GM19328 (cell line): Measurements from ENCODE around the gene DCAF5.
"Not testable (repeated sequence)": the region's sequence is repeated elsewhere in the genome, so short reads cannot be mapped to it uniquely, and the experiment has no call there.

ENCODE experiments used
- ATAC-seq: cut with Tn5 transposase; IDR thresholded peaks from one replicate; pipeline ENCODE4 v1.9.1; 2021; ENCODE audit warnings: mild to moderate bottlenecking, moderate library complexity; ENCODE audit not compliant: unreplicated experiment

The DCAF5 gene

DNA sequence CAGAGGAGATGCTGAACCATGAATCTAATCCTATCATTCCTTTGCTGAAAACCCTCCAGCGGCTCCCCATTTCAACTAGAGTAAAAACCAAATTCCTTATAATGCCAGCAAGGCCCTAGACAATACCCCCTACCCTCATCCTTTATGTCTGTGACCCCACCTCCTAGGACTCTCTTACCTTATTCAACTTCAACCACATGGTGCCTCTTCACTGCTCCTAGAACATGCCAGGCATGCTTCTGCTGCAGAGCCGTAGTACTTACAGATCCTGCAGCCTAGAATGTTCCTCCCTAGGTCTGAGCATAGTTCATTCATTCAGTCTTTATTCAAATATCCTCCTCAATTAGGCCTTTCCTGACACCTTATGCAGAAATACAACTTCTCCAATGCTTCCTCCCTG lies 54.9 kb downstream of the DCAF5 start:
- ATAC-seq, result no peak

DNA sequence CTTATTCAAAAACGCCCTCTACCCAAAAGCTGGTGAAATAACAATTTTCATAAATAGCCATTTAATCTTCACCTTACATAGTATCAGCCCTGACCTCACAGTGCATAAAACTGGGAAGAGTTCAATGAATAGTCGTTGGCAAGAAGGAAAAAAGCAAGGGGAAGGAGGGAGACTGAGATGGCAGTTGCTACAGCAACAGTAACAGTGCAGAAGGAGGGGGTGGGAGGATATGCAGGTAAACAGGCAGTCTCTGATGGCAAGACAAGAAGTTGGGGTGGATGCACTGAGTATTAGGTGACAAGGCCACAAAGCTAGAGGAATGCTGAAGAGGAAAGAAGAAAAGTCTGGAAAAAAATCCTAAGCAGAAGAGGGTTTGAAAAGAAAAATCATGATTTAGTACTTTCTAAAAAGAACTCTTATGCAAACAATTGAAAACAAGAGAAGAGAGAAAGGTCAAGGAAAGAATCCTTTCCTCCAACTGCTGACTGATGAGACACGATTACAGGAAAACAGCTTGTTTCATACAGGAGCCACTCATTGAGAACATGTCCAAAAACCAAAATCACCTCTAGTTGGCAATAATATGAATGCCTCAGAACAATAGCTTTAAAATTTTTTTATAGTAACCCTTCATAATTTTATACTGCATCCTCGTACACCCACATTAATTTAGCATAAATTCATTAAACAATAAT lies 56.0 kb downstream of the DCAF5 start:
- ATAC-seq, result no peak

DNA sequence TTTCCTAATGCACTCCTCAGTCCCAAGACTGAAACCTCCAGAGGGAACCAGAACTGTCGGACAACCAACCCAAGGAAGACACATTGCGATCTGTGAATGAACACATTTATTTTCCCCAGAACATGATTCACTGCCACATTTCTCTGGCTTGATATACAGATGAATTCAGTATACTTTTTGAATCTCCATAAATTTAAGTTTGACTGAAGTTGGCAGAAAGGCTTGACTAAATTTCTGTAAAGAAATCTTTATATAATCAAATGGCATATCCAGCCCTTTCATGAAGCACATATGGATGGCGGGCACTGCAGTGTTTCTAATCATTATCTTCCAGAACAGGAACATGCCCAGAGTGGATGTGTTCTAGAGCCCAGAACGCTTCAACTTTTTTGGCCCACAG lies 56.7 kb downstream of the DCAF5 start:
- no peak for ATAC-seq

DNA sequence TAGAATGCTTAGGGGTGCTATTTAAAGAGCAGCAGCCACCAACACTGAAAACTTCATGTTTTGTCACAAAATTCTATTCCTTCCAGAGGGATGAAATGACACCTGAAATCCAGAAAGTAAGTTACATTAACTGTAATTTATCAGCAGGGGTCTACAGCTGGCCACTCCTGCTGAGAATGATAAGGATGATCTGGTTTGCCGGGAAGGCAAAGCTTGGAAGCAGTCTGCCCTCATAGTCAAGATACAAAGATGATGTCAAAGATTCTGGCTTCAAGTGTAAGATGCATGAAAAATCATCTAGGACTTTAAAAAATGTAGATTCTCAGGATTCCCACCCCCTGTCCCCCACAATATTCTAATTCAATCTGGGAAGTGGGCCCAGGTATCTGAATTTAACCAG lies 58.4 kb downstream of the DCAF5 start:
- ATAC-seq, result no peak

DNA sequence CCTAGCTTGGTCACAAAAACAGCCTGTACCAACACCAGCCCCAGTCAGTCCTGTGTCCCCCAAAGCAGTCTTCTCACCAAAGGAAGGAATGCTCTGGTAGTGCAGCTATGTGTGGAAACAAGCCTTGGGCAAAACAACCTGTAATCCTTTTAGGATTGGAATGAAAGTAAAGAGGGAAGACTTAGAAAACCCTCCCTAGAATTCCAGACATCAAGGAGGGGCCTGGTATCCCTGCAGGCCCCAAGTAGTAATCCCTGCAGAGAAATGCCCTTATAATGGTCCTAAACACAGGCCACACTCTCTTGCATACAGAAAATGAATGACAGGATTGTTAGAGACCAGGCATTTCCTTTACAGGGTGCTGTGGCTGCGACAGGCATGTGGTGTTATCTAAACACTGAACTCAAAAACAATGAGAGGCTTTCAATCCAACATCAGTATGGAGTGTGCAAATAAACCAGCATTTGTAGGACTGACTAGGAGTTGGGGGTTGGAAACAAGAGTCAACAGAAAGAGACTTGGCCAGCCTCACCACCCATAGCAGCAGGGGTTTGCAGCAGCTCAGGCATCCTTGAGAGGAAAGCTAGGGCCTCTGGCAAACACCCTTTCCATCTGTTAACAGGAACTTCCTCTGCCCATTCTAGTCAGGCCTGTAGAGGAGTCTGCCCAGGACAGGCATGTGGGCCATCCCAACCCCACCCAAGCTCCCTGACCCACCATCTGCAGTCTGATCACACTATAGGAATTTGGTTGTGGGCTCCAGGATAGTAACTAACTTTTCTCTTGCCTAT lies 59.1 kb downstream of the DCAF5 start:
- ATAC-seq, result no peak

DNA sequence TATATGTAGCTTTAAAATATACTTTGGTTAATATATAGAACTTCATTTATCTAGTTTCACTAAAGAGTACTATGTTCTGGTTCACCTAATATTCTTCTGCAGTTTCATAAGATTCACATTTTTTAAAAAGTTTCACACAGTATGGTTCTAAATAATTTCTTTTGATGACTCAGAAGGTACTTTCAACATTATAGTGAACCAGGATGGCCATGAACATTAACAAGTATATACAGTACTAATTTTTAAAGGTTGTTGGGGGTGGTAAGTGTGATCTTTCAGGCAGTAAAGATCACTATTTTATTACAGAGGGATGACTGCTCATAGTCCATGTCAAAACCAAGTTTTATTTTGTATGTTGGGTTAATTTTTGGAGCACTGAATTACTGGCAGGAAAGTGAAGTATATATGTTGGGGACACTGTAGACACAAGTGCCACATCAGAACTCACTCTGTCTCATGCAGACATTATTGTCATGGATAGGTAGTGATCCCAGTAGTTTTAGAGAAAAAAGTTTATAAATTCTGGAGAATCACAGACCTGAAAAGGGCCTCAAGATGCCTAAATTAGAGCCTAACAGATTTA lies 60.0 kb downstream of the DCAF5 start:
- ATAC-seq, result no peak

DNA sequence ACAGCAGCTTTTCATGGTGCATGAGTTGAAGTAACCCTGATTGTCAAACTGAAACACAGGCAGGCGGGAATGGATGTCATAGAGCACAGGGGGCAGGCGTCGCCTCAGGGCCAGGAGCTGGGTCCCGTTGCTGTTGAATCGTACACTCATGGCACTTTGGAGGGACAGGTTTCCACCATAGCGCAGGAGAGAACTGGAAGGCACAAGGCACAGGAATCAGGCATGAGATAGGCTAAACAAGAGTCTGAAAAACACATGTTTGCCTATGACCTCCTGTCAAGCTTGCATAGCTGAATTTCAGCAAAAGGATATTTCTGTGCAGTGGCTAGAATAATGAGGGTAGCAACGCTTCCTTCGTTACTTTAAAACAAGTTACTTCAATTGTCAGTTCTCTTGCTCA lies 61.2 kb downstream of the DCAF5 start:
- no peak for ATAC-seq

DNA sequence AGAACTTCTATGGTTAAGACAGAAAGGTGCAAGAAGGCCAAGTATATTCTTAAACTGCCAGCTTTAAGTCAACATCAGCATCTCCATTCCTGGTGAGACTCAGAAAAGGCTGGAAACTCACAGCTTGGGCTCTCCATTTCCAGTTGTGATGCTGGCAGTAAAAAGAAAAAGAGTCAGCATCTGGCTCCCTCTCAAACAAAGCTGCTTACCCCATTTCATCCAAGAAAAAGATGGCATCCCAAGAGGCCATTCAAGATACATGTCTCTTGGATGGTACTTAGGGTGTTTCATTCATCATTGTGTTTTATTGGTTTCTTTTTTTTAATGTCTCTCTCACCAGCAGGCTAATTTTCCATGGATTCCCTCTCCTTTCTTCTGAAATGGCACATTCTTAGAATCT lies 61.9 kb downstream of the DCAF5 start:
- no peak for ATAC-seq

DNA sequence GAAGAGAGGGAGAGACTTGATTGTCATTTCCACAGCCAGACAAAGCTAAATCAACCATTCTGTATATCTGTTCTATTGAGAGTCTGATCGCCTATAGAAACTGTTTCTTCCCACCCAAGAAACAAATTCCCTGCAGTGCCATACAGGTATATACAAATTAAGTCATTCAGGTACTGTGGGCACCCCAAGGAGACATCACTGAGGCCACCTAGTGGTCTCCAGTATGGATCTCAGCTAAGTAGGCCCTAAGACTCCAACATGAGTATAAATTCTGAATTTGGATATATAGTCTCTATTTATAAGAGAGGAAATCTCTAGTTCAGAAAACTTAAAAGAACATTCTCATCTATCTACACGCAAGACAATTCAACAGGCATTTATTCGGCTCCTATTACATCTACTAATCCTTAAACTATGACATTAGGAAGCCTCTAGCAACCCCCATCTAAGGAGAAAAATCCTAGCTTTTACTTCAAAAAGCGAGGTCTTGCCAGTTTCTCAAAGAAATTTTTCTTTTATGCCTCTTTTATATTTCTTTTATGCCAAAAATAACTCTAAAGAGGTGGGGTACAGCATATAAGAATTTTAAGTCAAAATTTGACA lies 62.6 kb downstream of the DCAF5 start:
- ATAC-seq, result no peak

DNA sequence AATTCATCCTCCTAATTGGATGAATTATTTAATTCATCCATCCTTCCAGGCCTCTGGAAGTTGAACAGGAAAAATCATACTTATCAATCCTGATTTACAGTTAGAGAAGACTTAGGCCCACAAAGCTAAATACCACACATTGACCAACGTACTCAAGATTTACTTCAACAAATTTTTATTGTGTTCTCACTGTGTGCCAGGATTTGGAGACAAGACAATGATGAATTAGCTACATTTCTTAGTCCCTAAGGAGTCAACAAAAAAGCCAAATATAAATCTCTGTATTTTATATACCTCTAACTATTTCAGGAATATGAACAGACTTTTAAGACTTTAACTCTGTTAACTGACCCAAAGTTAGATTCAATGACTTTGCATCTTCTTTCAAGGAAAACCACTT lies 63.9 kb downstream of the DCAF5 start:
- ATAC-seq, result no peak

DNA sequence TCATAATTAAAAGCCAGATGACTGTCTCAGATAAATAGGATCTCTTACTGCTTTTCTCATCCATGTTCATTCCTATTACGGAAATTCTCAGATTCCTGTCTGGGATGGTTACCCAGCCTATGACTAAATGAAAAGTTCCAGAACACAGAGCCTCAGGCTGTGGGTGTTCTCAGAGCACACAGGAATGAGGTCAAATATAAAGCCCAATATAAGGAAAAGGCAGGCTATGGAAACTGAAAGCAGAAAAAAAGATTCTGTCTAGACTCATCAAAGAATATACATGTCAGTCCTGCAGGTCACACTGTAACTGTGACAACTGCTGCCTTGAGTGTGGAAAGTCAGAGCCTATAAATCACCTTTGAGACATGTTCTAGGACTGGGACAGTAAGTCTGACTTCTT lies 64.3 kb downstream of the DCAF5 start:
- no peak for ATAC-seq

DNA sequence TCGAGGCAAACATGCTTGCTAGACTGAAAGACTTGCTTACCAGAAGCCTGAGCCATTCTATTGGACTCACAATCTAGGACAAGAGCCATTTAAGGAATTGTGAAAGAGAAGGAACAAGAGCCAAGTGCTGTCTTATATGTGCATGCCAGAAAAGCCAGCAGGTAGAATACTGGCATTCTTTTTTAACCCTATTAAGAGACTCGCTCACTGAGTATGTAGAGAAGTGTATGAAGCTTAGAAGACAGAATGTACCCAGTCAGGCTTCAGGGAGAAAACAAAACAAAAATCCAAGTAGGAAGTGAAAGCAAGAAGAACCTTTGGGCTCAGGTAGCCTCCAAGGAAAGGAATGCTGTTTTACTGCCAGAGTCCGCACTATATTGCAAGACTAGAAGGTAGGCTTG lies 65.9 kb downstream of the DCAF5 start:
- ATAC-seq, result no peak

DNA sequence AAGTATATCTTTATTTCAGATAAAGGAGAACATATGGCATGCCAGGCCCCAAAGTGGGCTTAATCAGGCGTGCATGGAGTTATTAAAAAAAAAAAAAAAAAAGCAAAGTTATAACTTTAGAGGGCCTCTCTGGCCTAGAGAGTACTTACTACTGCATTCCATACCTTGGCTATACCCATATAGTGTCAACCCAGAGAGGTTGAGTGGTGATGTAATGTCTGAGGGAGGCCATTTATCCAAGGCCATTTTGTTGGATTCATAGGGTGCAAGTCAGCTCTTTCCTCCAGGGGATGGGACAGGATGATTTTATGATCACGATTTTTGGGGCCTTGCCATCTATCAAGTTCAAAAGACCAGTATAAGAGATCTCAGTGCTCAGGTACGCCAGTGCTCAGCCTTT lies 66.4 kb downstream of the DCAF5 start:
- no peak for ATAC-seq

DNA sequence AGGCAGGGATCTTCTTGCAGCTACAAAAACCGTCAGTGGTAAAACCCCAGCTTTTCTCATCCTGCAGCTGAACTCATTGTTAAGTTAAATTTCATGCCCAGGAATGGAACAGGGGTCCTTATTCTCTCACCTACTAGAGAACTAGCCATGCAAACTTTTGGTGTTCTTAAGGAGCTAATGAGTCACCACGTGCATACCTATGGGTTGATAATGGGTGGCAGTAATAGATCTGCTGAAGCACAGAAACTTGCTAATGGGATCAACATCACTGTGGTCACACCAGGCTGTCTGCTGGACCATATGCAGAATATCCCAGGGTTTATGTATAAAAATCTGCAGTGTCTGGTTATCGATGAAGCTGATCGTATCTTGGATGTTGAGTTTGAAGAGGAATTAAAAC lies 68.9 kb downstream of the DCAF5 start:
- ATAC-seq, result no peak

DNA sequence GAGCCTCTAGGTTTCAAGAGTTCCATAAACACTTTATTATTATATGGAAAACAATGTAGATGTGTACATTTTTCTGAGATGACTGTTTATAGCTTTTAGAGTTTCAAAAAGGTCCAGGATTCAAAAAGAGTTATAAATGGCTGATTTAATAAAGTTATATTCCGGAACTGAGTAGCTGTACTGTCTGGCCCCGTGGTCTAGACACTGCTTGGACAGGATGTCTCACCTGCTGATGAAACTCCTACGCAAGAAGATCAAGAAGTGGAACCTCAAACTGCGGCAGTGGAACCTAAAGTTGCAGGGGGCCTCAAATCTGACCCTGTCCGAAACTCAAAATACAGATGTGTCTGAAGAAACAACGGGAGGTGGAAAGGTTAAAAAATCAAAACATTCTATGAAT lies 69.7 kb downstream of the DCAF5 start:
- ATAC-seq, result no peak

DNA sequence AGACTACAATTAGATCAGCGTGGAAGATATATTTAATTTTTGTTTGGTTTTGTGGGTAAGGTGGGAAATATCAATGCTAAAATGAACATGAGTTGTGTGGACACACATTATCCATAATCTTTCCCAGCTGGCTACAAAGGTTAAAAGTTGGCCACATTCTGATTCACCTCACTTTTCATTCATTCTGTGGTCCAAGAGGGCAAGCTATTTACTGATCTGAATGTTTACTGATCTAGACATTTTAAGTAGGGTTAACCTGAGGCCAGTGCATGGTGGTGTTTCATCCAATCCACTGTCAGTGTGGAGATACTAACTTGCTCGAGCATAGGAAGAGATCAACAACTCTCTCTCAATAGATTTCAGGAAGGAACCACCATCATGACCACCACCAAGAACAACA lies 71.6 kb downstream of the DCAF5 start:
- ATAC-seq, result no peak

DNA sequence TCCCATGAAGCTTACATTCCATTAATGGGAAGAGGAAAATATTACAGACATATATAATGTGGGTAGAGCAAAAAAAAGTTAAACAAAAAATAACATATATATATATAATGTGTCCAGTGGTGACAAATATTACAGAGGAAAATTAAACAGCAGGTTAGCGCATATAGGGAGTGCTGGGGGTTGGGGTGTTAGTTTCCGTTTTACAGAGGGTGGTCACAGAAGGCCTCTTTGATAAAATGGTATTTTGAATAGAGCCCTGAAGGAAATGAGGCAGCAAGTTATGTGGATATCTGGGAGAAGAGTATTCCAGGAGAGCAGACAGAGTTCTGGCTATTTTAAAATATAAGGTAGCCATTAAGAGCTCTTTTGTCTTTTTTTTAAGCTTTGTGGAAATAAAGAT lies 73.2 kb downstream of the DCAF5 start:
- ATAC-seq, result no peak

DNA sequence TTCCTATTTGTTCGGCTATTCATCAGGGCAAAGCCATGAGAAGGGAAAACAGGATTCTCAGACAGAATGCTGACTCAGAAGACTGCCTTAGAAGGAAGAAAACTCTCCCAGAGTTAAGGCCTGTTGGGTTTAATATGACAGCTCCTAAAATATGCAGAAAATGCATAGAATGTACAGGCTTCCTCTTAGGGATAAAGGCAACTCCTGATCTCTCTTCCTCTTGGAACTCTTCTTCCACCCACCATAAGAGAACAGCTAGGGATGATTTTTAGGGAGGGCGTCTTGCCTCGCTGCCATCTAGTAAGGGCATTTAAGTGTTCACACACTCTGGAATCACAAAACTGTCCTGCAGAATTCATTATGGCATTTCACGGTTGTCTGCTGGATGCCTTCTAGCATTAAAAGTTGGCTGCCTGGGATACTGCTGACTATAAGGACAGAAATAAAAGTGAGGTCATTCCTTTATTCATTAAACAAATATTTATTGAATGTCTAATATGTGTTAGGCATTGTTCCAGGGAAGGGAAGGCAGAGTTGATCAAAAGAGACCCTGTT lies 73.7 kb downstream of the DCAF5 start:
- no peak for ATAC-seq

DNA sequence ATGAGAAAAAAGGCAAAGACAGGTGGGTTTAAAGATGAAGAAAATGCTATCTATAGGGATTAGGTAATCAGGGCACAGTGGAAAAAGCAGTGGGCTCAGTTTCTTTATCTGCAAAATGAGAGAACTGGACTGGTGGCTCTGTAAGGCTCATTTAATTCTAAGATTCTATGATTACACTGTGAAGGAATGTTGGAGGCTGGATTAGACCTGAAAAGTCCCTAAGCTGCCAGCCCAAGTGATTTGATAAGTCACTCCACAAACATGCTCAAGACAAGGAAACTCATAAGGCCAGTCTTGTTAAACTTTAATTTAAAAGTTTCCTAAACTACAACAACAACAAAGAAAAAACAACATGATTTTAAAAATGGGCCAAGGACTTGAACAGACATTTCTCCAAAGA lies 75.1 kb downstream of the DCAF5 start:
- no peak for ATAC-seq

DNA sequence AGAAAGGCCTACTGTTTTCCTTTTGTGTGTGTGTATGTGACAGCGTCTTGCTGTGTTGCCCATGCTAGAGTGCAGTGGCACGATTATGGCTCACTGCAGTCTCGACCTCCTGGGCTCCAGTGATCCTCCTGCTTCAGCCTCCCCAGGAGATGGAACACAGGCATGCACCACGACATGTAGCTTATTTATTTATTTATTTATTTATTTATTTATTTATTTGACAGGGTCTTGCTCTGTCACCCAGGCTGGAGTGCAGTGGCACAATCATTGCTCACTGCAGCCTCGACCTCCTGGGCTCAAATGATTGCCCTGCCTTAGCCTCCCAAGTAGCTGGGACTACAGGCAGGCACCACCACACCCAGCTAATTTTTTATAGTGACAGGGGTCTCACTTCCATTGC lies 75.7 kb downstream of the DCAF5 start:
- not testable (repeated sequence) for ATAC-seq

DNA sequence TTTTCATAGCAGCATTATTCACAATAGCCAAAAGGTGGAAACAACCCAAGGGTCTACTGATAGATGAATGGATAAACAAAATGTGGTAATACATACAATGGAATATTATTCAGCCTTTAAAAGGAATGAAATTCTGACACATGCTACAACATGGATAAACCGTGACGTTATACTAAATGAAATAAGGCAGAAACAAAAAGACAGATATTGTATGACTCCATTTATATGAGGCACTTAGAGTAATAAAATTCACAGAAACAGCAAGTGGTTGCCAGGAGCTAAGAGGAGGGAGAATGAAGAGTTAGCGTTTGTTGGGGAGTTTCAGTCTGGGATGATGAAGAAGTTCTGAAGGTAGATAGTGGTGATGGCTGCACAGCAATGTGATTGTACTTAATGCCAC lies 76.6 kb downstream of the DCAF5 start:
- no peak for ATAC-seq

DNA sequence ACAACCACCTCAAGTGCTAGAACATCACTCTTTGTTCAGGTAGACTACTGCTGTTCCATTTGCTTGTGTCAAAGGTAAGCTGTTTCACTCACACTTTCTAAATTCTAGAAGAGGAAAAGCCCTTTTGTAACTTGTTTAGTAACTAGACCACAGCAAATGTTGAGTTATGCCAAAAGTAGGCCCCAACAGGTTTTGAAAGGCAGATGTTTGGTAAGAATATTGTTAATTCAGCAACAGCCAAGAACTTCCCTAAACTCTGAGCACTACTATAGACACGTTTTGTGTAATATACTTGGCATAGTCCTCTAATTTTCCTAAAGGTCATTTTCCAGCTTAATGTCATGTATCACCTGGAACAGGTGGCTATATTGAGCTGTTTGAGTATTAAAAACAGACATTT lies 79.0 kb downstream of the DCAF5 start:
- ATAC-seq, result no peak
